Measurements from ENCODE around the gene GRID1.

The GRID1 gene

DNA sequence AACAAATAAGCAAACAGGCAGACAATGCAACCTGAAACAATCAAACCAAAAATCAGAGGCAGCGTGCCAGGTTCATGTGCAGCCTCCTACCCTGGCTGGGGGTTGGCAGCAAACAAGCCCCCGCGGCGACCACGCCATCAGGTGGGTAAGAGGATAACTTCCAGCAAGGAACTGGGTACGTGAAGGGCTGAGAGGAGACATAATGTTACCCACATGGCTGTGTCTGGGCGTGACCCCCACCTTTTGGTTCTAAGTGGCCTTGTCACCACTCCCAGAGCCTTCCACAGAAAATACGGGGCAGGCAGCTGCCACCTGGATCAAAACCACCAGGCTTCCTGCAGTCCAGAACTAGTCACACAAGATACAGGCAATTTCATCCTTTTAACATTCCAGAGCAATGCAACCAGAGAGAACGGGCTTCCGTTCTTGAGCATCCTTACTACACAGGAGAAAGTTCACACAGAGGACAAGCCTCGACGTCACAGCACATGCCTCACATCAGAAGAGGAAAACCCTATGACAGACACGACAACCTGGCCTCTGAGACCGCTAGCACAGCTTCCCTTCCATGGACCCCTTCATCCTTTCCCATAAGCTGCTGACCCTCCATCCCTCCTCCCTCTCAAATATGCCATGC is 171.0 kb downstream of the GRID1 start:
- Mint-ChIP-seq H3K27ac (no peak overlapping the region), H3K4me1 (ENCODE audit: low read depth) (no peaks in the 10 kb centered on the region), H3K9me3 (no peaks in the 10 kb centered on the region), H3K27me3 (peaks cover 20% of the 10 kb centered on the region), H3K4me3 (no peak overlapping the region), H3K36me3 (ENCODE audit: low read depth) (no peaks in the 10 kb centered on the region)
- intact Hi-C loops (cut with micrococcal nuclease): no loop called here

DNA sequence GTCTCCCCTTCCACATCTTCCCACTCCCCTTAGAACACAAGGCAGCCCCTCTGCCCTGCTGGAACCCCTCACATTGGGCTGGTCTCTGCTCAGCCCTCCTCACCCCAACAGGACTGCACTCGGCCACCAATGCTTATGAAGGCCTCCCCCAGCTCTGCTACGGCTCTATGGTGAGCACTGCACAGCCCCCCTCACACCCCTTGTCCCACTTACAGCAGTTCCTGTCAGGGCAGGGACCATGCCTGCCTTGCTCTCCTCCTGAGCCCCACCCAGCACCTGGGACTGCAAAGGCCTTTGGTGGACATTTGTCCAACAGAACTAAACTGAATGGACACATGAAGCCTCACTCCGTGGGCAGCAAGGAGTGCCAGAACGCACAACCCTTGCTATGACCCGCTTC is 171.9 kb downstream of the GRID1 start:
- Mint-ChIP-seq H3K4me1 (ENCODE audit: low read depth) (no peaks in the 10 kb centered on the region), H3K9me3 (no peaks in the 10 kb centered on the region), H3K36me3 (ENCODE audit: low read depth) (no peaks in the 10 kb centered on the region), H3K27ac (no peak overlapping the region), H3K4me3 (no peak overlapping the region), H3K27me3 (peaks cover 12% of the 10 kb centered on the region)
- intact Hi-C loops (cut with micrococcal nuclease): no loop called here

DNA sequence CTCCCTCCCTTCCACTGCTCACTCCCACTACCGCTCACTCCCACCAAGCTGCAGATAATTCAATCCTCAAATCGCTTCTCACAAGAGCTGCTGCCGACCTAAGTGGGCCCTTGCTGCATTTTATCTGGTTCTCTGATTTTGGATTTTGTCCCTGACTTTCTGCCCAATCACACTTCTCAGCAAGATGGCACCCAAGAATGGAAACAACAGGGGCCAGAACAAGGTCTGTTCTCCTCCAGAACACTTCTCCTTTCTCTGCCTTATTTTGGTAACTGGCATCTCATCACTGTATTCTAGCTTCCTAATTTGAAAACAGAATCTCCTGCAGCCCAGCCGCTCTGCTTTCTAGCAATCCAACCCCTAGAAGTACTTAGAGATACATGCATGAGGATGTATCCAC is 172.8 kb downstream of the GRID1 start:
- H3K9me3 Mint-ChIP-seq: no peaks in the 10 kb centered on the region
- H3K27ac Mint-ChIP-seq: no peak overlapping the region
- no peaks in the 10 kb centered on the region for H3K36me3 Mint-ChIP-seq (ENCODE audit: low read depth)
- H3K4me1 Mint-ChIP-seq (ENCODE audit: low read depth): no peaks in the 10 kb centered on the region
- intact Hi-C loops (cut with micrococcal nuclease): no loop called here
- no peak overlapping the region for H3K4me3 Mint-ChIP-seq
- peaks cover 12% of the 10 kb centered on the region for H3K27me3 Mint-ChIP-seq

DNA sequence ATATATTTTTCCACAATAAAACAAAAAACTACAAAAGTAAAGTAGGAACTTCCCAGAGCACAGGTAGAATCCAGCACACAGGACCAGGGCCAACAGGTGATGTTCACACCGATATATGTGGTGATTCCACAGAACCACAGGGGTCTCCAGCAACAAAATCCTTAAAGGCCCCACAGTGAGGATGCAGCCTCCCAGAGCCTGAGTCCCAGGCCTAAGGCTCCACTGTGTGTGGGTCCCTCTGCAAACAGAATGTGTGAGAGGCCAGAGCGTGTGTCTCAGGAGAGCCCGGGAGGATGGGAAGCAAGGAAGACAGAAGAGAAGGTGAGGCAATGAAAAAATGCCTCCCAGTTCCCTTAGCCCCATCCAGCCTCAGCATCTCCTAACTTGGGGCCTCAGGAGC is 173.9 kb downstream of the GRID1 start:
- H3K4me1 Mint-ChIP-seq (ENCODE audit: low read depth): no peaks in the 10 kb centered on the region
- no peaks in the 10 kb centered on the region for H3K36me3 Mint-ChIP-seq (ENCODE audit: low read depth)
- H3K27me3 Mint-ChIP-seq: peaks cover 12% of the 10 kb centered on the region
- no peak overlapping the region for H3K4me3 Mint-ChIP-seq
- H3K27ac Mint-ChIP-seq: no peak overlapping the region
- intact Hi-C loops (cut with micrococcal nuclease): no loop called here
- no peaks in the 10 kb centered on the region for H3K9me3 Mint-ChIP-seq

DNA sequence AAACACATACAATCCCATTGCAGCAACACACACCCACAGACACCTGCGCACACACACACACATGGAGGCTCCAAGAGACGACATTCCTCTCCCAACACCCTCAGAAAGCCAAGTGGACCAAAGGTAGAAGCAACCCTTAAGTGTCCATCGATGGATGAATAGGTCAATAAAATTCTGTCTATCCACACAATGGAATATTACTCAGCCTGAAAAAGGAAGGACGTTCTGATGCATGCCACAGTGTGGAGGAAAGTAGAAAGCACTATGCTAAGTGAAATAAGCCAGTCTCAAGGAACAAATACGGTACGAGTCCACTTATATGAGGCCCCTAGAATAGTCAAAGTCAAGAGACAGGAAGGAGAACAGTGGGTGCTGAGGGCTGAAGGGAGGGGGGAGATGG is 174.4 kb downstream of the GRID1 start:
- no peaks in the 10 kb centered on the region for H3K9me3 Mint-ChIP-seq
- H3K36me3 Mint-ChIP-seq (ENCODE audit: low read depth): no peaks in the 10 kb centered on the region
- H3K27ac Mint-ChIP-seq: no peak overlapping the region
- intact Hi-C loops (cut with micrococcal nuclease): no loop called here
- no peaks in the 10 kb centered on the region for H3K4me1 Mint-ChIP-seq (ENCODE audit: low read depth)
- no peak overlapping the region for H3K4me3 Mint-ChIP-seq
- peaks cover 9% of the 10 kb centered on the region for H3K27me3 Mint-ChIP-seq

DNA sequence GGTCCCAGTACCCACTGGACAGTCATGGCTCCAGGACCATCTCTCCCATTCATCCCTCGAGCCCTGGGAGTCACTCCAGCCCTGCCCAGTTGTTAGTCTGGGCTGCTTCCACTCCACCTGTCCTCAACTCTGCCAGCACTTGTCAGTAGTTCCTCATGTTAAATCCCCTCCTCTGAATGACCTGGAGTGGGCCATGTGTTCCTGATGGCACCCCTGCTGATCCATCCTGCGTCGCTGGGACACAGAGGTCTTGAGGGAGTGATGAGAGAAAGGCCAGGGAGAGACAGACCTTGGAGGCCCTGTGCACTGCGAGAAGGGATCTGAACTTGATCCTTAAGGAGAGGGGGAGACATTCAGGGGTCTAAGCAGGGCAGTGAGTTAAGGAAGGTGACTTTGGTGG is 174.9 kb downstream of the GRID1 start:
- intact Hi-C loops (cut with micrococcal nuclease): no loop called here
- peaks cover 6% of the 10 kb centered on the region for H3K27me3 Mint-ChIP-seq
- no peaks in the 10 kb centered on the region for H3K4me1 Mint-ChIP-seq (ENCODE audit: low read depth)
- H3K36me3 Mint-ChIP-seq (ENCODE audit: low read depth): no peaks in the 10 kb centered on the region
- H3K4me3 Mint-ChIP-seq: no peak overlapping the region
- H3K27ac Mint-ChIP-seq: no peak overlapping the region
- no peaks in the 10 kb centered on the region for H3K9me3 Mint-ChIP-seq

DNA sequence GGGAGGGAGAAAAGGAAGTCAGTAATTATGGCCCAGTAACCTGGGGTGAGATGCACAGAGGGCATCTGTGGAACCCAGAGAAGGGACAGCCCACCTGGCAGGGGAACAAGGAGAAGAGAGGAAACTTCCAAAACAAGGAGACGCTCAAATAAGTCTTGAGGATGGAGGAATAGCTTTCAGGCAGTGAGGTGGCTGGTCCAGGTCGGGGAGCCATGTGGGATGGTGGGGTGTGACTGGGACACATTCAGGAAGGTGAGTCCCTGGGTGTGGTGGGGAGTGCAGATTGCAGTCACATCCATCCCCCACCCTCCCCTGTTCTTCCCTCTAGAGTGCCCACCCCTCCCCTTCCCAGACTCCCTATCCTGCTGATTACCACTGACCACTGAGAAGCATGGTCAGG is 175.4 kb downstream of the GRID1 start:
- no peaks in the 10 kb centered on the region for H3K36me3 Mint-ChIP-seq (ENCODE audit: low read depth)
- H3K4me3 Mint-ChIP-seq: no peak overlapping the region
- peaks cover 6% of the 10 kb centered on the region for H3K27me3 Mint-ChIP-seq
- H3K4me1 Mint-ChIP-seq (ENCODE audit: low read depth): no peaks in the 10 kb centered on the region
- intact Hi-C loops (cut with micrococcal nuclease): no loop called here
- no peak overlapping the region for H3K27ac Mint-ChIP-seq
- no peaks in the 10 kb centered on the region for H3K9me3 Mint-ChIP-seq

DNA sequence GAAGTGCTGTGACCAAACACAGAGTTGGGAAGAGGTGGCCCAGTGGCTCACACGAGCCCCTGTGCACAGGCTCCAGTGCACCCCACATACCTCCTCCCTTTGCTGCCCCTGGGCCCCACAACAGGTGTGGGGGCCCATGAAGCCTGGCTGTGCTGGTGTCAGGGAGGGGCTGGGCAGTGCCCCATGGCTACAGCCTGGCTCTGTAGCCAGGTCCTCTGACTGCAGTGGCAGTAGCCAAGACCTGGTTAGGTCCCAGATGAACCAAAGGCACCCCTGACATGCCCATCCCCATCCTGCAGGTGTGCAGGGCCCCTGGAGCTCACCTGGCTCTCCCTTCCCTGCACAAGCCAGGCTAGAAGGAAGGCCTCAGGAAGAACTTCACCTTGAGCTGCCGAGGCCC is 176.3 kb downstream of the GRID1 start:
- Mint-ChIP-seq H3K9me3 (no peaks in the 10 kb centered on the region), H3K4me3 (no peak overlapping the region), H3K27ac (no peak overlapping the region), H3K4me1 (ENCODE audit: low read depth) (no peaks in the 10 kb centered on the region), H3K27me3 (peaks cover 7% of the 10 kb centered on the region), H3K36me3 (ENCODE audit: low read depth) (no peaks in the 10 kb centered on the region)
- intact Hi-C loops (cut with micrococcal nuclease): no loop called here

DNA sequence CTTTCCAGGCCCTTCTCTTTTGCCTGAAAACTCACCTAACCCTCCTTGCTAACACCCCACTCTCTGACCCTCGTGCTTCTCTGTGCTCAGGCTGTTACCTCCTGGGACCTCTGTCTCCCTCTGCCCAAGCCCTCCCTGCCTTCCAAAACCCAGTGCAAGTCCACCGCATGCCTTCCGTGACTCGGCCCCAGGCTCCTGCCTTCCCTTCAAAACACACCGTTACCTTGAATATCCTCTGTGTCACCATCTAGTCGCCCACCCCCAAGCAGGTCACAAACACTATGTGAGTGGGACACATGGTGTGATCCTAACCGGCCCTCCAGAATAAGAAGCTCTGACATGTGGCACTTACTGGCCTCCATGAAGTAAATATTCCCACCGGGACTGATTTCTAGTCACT is 176.7 kb downstream of the GRID1 start:
- no peaks in the 10 kb centered on the region for H3K4me1 Mint-ChIP-seq (ENCODE audit: low read depth)
- H3K27ac Mint-ChIP-seq: no peak overlapping the region
- no peak overlapping the region for H3K4me3 Mint-ChIP-seq
- no peaks in the 10 kb centered on the region for H3K9me3 Mint-ChIP-seq
- peaks cover 11% of the 10 kb centered on the region for H3K27me3 Mint-ChIP-seq
- intact Hi-C loops (cut with micrococcal nuclease): no loop called here
- H3K36me3 Mint-ChIP-seq (ENCODE audit: low read depth): no peaks in the 10 kb centered on the region

DNA sequence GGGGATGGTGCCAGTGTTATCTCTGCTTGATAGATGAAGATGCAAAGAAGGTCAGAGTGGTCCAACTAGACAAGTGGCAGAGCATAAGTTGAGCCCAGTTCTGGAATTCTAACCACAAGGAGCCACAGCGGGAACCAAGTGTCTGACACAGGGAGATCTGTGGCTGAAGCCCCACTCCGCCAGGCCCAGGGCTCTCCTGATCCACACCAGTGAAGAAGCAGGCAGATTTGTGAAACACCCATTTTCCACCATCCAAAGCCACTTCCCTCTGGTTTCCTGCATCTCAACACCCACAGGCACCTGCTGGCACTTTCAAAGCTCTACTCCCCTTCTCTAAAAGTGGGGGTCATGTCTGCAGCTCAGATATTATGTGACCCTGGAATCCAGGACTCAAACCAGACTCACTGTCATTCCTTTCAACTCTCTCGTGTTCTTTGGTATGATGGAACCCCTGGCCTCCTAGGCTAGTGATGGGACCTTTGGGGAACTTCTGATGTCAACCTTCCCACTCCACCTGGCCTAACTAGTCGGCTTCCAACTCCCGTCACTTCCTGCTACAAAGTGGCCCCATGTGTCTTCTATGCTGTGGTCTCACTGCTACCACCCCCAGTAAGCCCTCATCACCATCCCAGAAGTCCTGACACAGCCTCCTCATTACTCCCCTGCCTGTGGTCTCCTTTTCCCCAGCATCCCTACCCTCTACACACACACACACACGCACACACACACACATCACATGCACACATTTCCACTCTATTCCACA is 177.6 kb downstream of the GRID1 start:
- Mint-ChIP-seq H3K4me3 (no peak overlapping the region), H3K27me3 (peaks cover 9% of the 10 kb centered on the region), H3K27ac (no peak overlapping the region), H3K9me3 (no peaks in the 10 kb centered on the region), H3K4me1 (ENCODE audit: low read depth) (no peaks in the 10 kb centered on the region), H3K36me3 (ENCODE audit: low read depth) (no peaks in the 10 kb centered on the region)
- intact Hi-C loops (cut with micrococcal nuclease): no loop called here

DNA sequence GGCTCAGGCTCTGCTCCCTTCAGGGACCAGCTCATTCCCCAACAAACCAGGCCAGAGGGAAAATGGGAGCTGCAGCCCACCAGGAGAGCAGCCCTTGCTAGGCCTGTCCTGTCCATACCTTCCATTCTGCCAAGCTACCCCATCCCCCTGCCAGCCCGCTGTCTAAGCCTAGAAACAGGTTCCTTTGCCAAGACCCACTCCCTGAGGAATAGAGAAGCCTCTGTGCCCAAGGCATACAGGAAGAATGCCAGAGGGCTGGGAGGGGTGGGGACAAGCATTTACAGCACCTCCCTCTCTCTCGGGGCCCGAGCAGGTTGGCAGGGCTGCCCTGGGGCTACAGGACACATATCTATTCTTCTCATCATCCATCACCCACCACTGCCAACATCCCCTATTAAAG is 178.3 kb downstream of the GRID1 start:
- Mint-ChIP-seq H3K9me3 (no peaks in the 10 kb centered on the region), H3K27me3 (peaks cover 9% of the 10 kb centered on the region), H3K36me3 (ENCODE audit: low read depth) (no peaks in the 10 kb centered on the region), H3K4me1 (ENCODE audit: low read depth) (no peaks in the 10 kb centered on the region), H3K27ac (no peak overlapping the region), H3K4me3 (no peak overlapping the region)
- intact Hi-C loops (cut with micrococcal nuclease): no loop called here

DNA sequence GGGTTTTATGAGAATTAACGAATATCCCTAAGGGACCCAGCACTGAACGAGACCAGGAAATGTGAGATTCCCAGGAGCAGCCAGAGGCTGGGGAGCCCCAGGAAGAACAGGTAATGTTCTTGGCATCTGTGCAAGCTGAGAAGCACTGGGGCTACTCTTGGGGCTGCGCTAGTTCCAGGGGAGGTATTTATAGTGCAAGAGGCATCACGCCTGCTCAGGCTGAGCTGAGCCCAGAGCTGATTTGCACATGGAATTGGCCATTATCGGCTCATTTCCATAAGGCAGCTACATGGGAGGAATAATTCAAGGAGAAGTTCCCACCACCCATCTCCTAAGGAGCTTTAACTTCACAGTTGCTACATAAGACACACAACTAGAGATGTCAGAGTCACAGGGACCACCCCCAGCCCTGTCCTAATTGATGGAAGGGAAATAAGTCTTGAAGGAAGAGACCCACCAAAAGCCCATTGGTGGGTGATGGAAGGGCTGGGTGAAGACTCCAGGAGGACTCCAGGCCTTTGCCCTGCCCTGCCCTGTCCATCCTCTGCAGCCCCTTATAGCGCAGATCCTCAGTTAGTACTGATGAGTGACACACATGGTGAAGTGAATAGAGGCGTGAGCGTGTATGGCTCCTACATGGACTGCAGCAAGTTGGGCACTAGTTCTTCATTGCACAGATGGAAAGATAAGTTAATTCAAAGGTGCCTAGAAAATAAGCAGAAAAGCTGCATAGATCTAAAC is 178.9 kb downstream of the GRID1 start:
- Mint-ChIP-seq H3K9me3 (no peaks in the 10 kb centered on the region), H3K36me3 (ENCODE audit: low read depth) (no peaks in the 10 kb centered on the region), H3K27me3 (peaks cover 9% of the 10 kb centered on the region), H3K27ac (no peak overlapping the region), H3K4me1 (ENCODE audit: low read depth) (no peaks in the 10 kb centered on the region), H3K4me3 (no peak overlapping the region)
- intact Hi-C loops (cut with micrococcal nuclease): no loop called here

DNA sequence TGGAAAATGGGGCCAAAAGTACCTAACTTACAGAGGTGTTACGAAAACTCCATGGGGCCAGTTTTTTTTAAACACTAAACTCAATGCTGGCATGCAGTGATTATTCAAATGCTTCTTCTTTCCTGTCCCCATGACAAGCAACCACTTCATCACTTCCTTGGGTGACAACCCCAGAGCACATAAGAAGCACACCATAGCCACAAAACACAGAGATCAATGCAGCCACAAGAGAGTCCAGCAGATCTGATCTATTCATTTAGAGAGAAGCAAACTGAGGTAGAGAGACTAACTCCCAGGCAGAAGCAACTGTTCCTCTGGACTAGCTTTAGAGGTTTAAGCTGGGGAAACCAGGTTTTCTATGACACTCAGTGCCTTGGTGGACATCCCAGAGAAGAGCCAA is 180.0 kb downstream of the GRID1 start:
- H3K27me3 Mint-ChIP-seq: peaks cover 9% of the 10 kb centered on the region
- H3K4me1 Mint-ChIP-seq (ENCODE audit: low read depth): no peaks in the 10 kb centered on the region
- no peak overlapping the region for H3K27ac Mint-ChIP-seq
- intact Hi-C loops (cut with micrococcal nuclease): no loop called here
- no peaks in the 10 kb centered on the region for H3K36me3 Mint-ChIP-seq (ENCODE audit: low read depth)
- no peak overlapping the region for H3K4me3 Mint-ChIP-seq
- H3K9me3 Mint-ChIP-seq: no peaks in the 10 kb centered on the region

DNA sequence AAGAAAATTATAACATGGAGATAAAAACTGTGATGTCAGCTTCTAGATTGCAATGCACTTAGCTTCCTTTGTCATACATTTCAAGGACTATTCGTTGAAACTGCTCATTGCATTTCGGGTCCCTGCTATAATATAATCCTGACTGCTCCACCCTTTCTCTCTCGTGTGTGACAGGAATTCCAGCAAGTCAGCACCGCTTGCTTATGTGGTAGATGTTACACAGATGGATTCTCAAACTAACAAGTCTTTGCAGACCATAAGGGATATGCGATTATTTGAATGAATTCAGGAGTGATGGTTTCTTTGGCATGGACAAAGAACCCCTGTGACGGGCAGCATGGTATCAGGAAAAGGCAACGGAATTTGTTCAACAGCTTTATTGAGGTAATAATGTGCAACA is 184.0 kb downstream of the GRID1 start:
- peaks cover 9% of the 10 kb centered on the region for H3K27me3 Mint-ChIP-seq
- H3K27ac Mint-ChIP-seq: no peak overlapping the region
- intact Hi-C loops (cut with micrococcal nuclease): no loop called here
- H3K9me3 Mint-ChIP-seq: no peaks in the 10 kb centered on the region
- no peak overlapping the region for H3K4me3 Mint-ChIP-seq
- H3K36me3 Mint-ChIP-seq (ENCODE audit: low read depth): no peaks in the 10 kb centered on the region
- no peaks in the 10 kb centered on the region for H3K4me1 Mint-ChIP-seq (ENCODE audit: low read depth)

Measured in dendritic cell treated with granulocyte-macrophage colony-stimulating factor and Interleukin-4, amounts not matched to agents 40 ng/mL and 50 ng/mL, for 4 days (primary cell).